Endothelial cell of umbilical vein (primary cell): ENCODE results near the gene RBM3. TPM values are rescaled to one million over a fixed set of nuclear protein-coding genes. Genes with fewer than 3 reads are reported as not detected.

Experiments
- BruUV-seq: library from RNA; stranded (reverse); fragments of 400-500 nt; replicated peaks from 2 replicates; lab custom pipeline; 2021; lab: Mats Ljungman, UMichigan
- CTCF ChIA-PET: fragments of 300-600, 350-600 bp; sonication (Branson Sonifier 250); formaldehyde crosslinking; loops from one replicate; lab custom pipeline; 2021; ENCODE audit warnings: antibody characterized with exemption, inconsistent platforms; lab: Charles Lee
- POLR2A ChIA-PET: fragments of 300-600, 350-600 bp; sonication (Branson Sonifier 250); formaldehyde crosslinking; loops from one replicate; lab custom pipeline; 2021; ENCODE audit warnings: antibody characterized with exemption, inconsistent platforms; lab: Charles Lee
- DNase-seq: peaks from one replicate; pipeline ENCODE4 v3.0.0-alpha.2; 2011; ENCODE audit warnings: low read depth, low spot score
- FAIRE-seq: peaks from 2 replicates; lab custom pipeline; 2011; peaks lifted over from hg19 to GRCh38; lab: Jason Lieb, UNC
- H2AFZ ChIP-seq: 2 replicates; pipeline ENCODE4 v1.6.0; 2012; ENCODE audit warnings: low read depth, low read length, control low read depth, inconsistent platforms
- H3K27ac ChIP-seq: 2 replicates; pipeline ENCODE4 v1.5.1; 2011; ENCODE audit warnings: low read depth, mild to moderate bottlenecking, control low read depth, low read length, moderate library complexity; ENCODE audit not compliant: insufficient read depth
- H3K27me3 ChIP-seq, 2 experiments: 2 replicates each; pipeline versions ENCODE4 v1.6.0 to v1.6.1; 2011; ENCODE audit warnings: low read length in 2 of 2, mixed read lengths in 1 of 2; ENCODE audit not compliant: control insufficient read depth in 2 of 2, insufficient read depth in 2 of 2
- H3K36me3 ChIP-seq, 2 experiments: 2 replicates in 1 of 2; 3 replicates in 1 of 2; pipeline ENCODE4 v1.5.1; 2011; ENCODE audit warnings: low read length in 2 of 2, mild to moderate bottlenecking in 1 of 2, moderate library complexity in 1 of 2; ENCODE audit not compliant: control insufficient read depth in 2 of 2, insufficient read depth in 2 of 2; ENCODE audit errors: extremely low read depth in 1 of 2
- H3K4me1 ChIP-seq: 3 replicates; pipeline ENCODE4 v1.5.1; 2011; ENCODE audit warnings: mild to moderate bottlenecking, low read length; ENCODE audit not compliant: control insufficient read depth, insufficient read depth; ENCODE audit errors: extremely low read depth
- H3K4me2 ChIP-seq: 2 replicates; pipeline ENCODE4 v1.6.1; 2011; ENCODE audit warnings: low read length, control low read depth, mixed read lengths; ENCODE audit not compliant: insufficient read depth
- H3K4me3 ChIP-seq, 3 experiments: fragments of 200-600 bp in 1 of 3; sonication (generic), shearing (Covaris generic) in 1 of 3; replicated peaks in 1 of 3; 2 replicates each; pipeline ENCODE4 v1.5.1; 2011 to 2016; ENCODE audit warnings: control low read depth in 3 of 3, low read length in 3 of 3, mild to moderate bottlenecking in 2 of 3, inconsistent platforms in 1 of 3, low read depth in 1 of 3, moderate library complexity in 1 of 3; ENCODE audit not compliant: insufficient read depth in 1 of 3
- H3K79me2 ChIP-seq: 2 replicates; pipeline ENCODE4 v1.6.0; 2012; ENCODE audit warnings: low read length, inconsistent platforms; ENCODE audit not compliant: control insufficient read depth, insufficient read depth
- H3K9ac ChIP-seq: replicated peaks from 2 replicates; pipeline ENCODE3; 2011; ENCODE audit warnings: low read length, control low read depth; ENCODE audit not compliant: insufficient read depth; ENCODE audit errors: extremely low read depth
- H3K9me1 ChIP-seq: replicated peaks from 3 replicates; pipeline ENCODE4 v1.6.0; 2011; ENCODE audit warnings: mild to moderate bottlenecking, low read length; ENCODE audit not compliant: control insufficient read depth, insufficient read depth; ENCODE audit errors: extremely low read depth
- H3K9me3 ChIP-seq: replicated peaks from 2 replicates; pipeline ENCODE4 v1.5.1; 2012; ENCODE audit warnings: low read length, inconsistent platforms; ENCODE audit not compliant: control insufficient read depth, insufficient read depth
- H4K20me1 ChIP-seq: replicated peaks from 2 replicates; pipeline ENCODE3; 2011; ENCODE audit warnings: mild to moderate bottlenecking, low read length; ENCODE audit not compliant: control insufficient read depth, insufficient read depth; ENCODE audit errors: extremely low read depth
- CTCF ChIP-seq, 2 donors: IDR thresholded peaks; 1 replicate in 1 of 2; 2 replicates in 1 of 2; pipeline ENCODE4 v1.5.1; 2011; ENCODE audit warnings: low read length in 2 of 2, mild to moderate bottlenecking in 2 of 2, moderate library complexity in 2 of 2, control low read depth in 1 of 2, inconsistent platforms in 1 of 2, low read depth in 1 of 2; ENCODE audit not compliant: insufficient read depth in 1 of 2; ENCODE audit errors: extremely low read depth in 1 of 2
- EZH2 ChIP-seq: IDR thresholded peaks from 2 replicates; pipeline ENCODE4 v1.6.1; 2012; ENCODE audit warnings: borderline replicate concordance, low read depth, mild to moderate bottlenecking, moderate library complexity, low read length, inconsistent platforms; ENCODE audit not compliant: severe bottlenecking
- FOS ChIP-seq: IDR thresholded peaks from 2 replicates; pipeline ENCODE4 v1.6.1; 2011; ENCODE audit warnings: mild to moderate bottlenecking, low read length, moderate library complexity, borderline replicate concordance; ENCODE audit not compliant: insufficient read depth
- GATA2 ChIP-seq: IDR thresholded peaks from 2 replicates; pipeline ENCODE4 v1.7.0; 2011; ENCODE audit warnings: low read depth, mild to moderate bottlenecking, moderate library complexity, mixed read lengths, low read length; ENCODE audit not compliant: insufficient read length, insufficient read depth
- JUN ChIP-seq: IDR thresholded peaks from 2 replicates; pipeline ENCODE4 v1.6.1; 2011; ENCODE audit warnings: borderline replicate concordance, low read depth; ENCODE audit not compliant: insufficient read length, insufficient read depth
- MAX ChIP-seq: IDR thresholded peaks from 2 replicates; pipeline ENCODE4 v1.6.1; 2011; ENCODE audit not compliant: insufficient read depth, insufficient read length
- MYC ChIP-seq: IDR thresholded peaks from one replicate; pipeline ENCODE4 v1.6.1; 2011; ENCODE audit warnings: mild to moderate bottlenecking, low read depth, low read length
- POLR2A ChIP-seq: IDR thresholded peaks from 2 replicates; pipeline ENCODE4 v1.6.1; 2012; ENCODE audit warnings: low read depth, mild to moderate bottlenecking, control low read depth, low read length
- POLR2AphosphoS5 ChIP-seq: IDR thresholded peaks from 2 replicates; pipeline ENCODE4 v1.6.1; 2012; ENCODE audit warnings: low read depth, mild to moderate bottlenecking, control low read depth, low read length, moderate library complexity; ENCODE audit not compliant: insufficient read depth
- dilution Hi-C: fragments of 300-500 bp; cut with MboI; formaldehyde crosslinking; loops from one replicate; pipeline ENCODE4 v1.15.0; 2019; ENCODE audit warnings: low sequenced_read_pairs; ENCODE audit not compliant: extremely low pct_ligation_motif_present
- intact Hi-C: fragments of 100-400 bp; cut with micrococcal nuclease; formaldehyde crosslinking; loops from one replicate; pipeline ENCODE4 v1.10.0; 2022
- polyA plus RNA-seq, 4 experiments: library from polyadenylated mRNA; depleted of rRNA in 3 of 4; stranded (reverse) in 3 of 4; unstranded in 1 of 4; fragments of >200 nt; gene quantifications; 2 replicates each; pipeline versions ENCODE4 v1.2.1 to v1.2.3, GENCODE V29; 2011 to 2012; ENCODE audit warnings: missing spikeins in 1 of 4
- total RNA-seq: library from RNA; stranded (reverse); gene quantifications from 2 replicates; pipeline ENCODE4 v1.2.3, GENCODE V29; 2021

The RBM3 gene
- total and polyA plus RNA-seq, 2 donors (not counting 3 experiments of a cell fraction or from before 2014, with no cell fraction given): 313 to 477 TPM

GRCh38 chrX:48601741-48602394 is 27.6 kb downstream of the RBM3 start:
- no peak for TF ChIP-seq JUN
- no peak for TF ChIP-seq FOS
- TF ChIP-seq EZH2: no peak
- TF ChIP-seq POLR2A: no peak
- TF ChIP-seq CTCF (IDR thresholded peaks at IDR 0.05; ENCODE audit: extremely low read depth in 1 of 2, insufficient read depth in 1 of 2, low read depth in 1 of 2, low read length in 2 of 2): no peak
- TF ChIP-seq POLR2AphosphoS5: no peak
- no peak for TF ChIP-seq MYC
- TF ChIP-seq GATA2: no peak
- no peak for TF ChIP-seq MAX
- dilution Hi-C loops: no loop called here
- no peak overlapping the region for H3K27ac ChIP-seq
- H3K79me2 ChIP-seq: peaks cover 9% of the 10 kb centered on the region
- peaks cover 3 to 30% of the 10 kb centered on the region in 2 experiments for H3K36me3 ChIP-seq
- H3K4me2 ChIP-seq: no peak overlapping the region
- no peak overlapping the region for H2AFZ ChIP-seq
- peaks cover 4% of the 10 kb centered on the region for H3K4me1 ChIP-seq
- no peak overlapping the region for H3K4me3 ChIP-seq
- BruUV-seq: no TSS peak
- FAIRE-seq (no peak), DNase-seq (no peak)
- no peaks in the 10 kb centered on the region for H4K20me1 ChIP-seq
- H3K27me3 ChIP-seq: no peaks in the 10 kb centered on the region
- H3K9me1 ChIP-seq: no peaks in the 10 kb centered on the region
- intact Hi-C loops: no loop called here
- CTCF ChIA-PET: no interaction called here
- POLR2A ChIA-PET: no interaction called here
- H3K9ac ChIP-seq: no peak overlapping the region
- H3K9me3 ChIP-seq: no peaks in the 10 kb centered on the region
